SH-SY5Y (cell line): ENCODE results near the gene GDF15.

Experiments
- GATA2 ChIP-seq: IDR thresholded peaks from 2 replicates; pipeline ENCODE4 v1.6.1; 2011; ENCODE audit warnings: mild to moderate bottlenecking, low read depth, low read length
- GATA3 ChIP-seq: IDR thresholded peaks from 2 replicates; pipeline ENCODE4 v1.6.1; 2011; ENCODE audit warnings: low read depth, mild to moderate bottlenecking, low read length, moderate library complexity

- TF ChIP-seq GATA2 (no peak), GATA3 (no peak)
Measured at GRCh38 chr19:18338541-18338940, 47.4 kb upstream of the GDF15 start.
